GM12891 (cell line): ENCODE measurements around the gene TMEM139.
A peak's percentile ranks its signal among the peaks of the same experiment; 100 is the strongest.

Source experiments
- DNase-seq: peaks from one replicate; pipeline ENCODE4 v3.0.0; 2011; ENCODE audit warnings: low spot score; ENCODE audit not compliant: insufficient read length
- FAIRE-seq: peaks from 2 replicates; lab custom pipeline; 2011; peaks lifted over from hg19 to GRCh38; lab: Jason Lieb, UNC
- PAX5 ChIP-seq: IDR thresholded peaks from 2 replicates; pipeline ENCODE4 v1.6.1; 2011; ENCODE audit warnings: low read length, moderate library complexity, mild to moderate bottlenecking; ENCODE audit not compliant: insufficient read depth, severe bottlenecking
- POLR2A ChIP-seq: IDR thresholded peaks from 2 replicates; pipeline ENCODE4 v1.6.1; 2011; ENCODE audit warnings: low read depth, low read length, control low read depth
- POLR2AphosphoS5 ChIP-seq: IDR thresholded peaks from 2 replicates; pipeline ENCODE4 v1.6.1; 2011; ENCODE audit warnings: low read depth, low read length, control low read depth
- POU2F2 ChIP-seq: IDR thresholded peaks from 2 replicates; pipeline ENCODE4 v1.6.1; 2011; ENCODE audit warnings: low read depth, mild to moderate bottlenecking, control low read depth, low read length, moderate library complexity
- SPI1 ChIP-seq: IDR thresholded peaks from 2 replicates; pipeline ENCODE4 v1.6.1; 2011; ENCODE audit warnings: low read depth, low read length, control low read depth
- TAF1 ChIP-seq: IDR thresholded peaks from 2 replicates; pipeline ENCODE4 v1.6.1; 2011; ENCODE audit warnings: low read depth, low read length, control low read depth

The TMEM139 gene

DNA sequence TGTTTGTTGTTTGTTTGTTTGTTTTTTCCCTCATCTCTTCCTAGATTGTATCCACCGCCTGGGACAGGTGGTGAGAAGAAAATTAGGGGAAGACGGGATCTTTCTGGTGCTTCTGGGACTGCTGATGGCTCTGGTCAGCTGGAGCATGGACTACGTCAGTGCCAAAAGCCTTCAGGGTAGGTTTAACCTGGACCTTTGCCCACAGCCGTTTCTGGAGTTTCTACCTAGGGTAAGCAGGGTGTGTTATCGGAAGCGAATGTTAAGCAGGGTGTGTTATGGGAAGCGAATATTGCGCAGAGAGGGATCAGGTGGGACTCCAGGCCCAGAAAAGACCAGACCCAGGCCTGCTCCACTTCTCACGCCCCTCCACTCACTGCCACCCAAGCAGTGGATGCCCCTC, 35.9 kb downstream of the TMEM139 start:
- FAIRE-seq, result no peak
- DNase-seq, result no peak
- TF ChIP-seq POLR2A (no peak), SPI1 (no peak), TAF1 (no peak), POLR2AphosphoS5 (no peak), POU2F2 (no peak)

DNA sequence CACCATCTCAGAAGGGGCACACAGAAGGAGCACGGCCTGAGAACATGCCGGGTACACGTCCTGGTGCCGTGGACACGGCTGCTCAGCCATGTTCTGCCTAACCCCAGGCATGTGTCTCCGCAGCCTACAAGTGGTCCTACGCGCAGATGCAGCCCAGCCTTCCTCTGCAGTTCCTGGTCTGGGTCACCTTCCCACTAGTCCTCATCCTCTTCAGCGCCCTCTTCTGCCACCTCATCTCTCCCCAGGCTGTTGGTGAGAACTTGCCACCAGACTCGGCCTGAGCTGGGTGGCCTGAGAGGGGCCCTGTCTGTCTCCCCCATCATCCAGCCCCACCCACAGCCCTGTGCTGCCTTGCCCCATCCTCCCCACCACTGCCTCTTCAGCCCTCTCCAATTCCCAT, 36.5 kb downstream of the TMEM139 start:
- no peak for FAIRE-seq
- TF ChIP-seq PAX5 (no peak), SPI1 (no peak), POLR2A (no peak), TAF1 (no peak), POU2F2 (no peak), POLR2AphosphoS5 (no peak)
- DNase-seq, result no peak

DNA sequence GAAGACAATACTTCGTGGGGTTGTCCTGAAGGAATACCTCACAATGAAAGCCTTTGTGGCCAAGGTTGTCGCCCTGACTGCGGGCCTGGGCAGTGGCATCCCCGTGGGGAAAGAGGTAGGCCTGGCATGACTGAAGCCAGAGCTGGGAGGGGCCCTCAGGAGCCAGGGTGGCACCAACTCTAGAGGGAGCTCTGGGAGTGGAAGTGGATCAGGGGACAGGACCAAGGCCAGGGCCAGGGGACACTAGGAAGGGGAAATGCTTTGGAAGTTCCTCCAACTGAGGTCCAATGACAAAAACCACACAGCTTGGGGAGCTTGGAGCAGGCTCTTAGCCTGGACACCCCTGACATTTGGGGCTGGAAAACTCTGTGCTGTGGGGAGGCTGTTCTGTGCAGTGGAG, 37.0 kb downstream of the TMEM139 start:
- DNase-seq, result no peak
- no peak for TF ChIP-seq POLR2AphosphoS5
- no peak for TF ChIP-seq POLR2A
- no peak for TF ChIP-seq SPI1
- no peak for TF ChIP-seq TAF1
- TF ChIP-seq PAX5, result no peak
- no peak for TF ChIP-seq POU2F2
- no peak for FAIRE-seq

DNA sequence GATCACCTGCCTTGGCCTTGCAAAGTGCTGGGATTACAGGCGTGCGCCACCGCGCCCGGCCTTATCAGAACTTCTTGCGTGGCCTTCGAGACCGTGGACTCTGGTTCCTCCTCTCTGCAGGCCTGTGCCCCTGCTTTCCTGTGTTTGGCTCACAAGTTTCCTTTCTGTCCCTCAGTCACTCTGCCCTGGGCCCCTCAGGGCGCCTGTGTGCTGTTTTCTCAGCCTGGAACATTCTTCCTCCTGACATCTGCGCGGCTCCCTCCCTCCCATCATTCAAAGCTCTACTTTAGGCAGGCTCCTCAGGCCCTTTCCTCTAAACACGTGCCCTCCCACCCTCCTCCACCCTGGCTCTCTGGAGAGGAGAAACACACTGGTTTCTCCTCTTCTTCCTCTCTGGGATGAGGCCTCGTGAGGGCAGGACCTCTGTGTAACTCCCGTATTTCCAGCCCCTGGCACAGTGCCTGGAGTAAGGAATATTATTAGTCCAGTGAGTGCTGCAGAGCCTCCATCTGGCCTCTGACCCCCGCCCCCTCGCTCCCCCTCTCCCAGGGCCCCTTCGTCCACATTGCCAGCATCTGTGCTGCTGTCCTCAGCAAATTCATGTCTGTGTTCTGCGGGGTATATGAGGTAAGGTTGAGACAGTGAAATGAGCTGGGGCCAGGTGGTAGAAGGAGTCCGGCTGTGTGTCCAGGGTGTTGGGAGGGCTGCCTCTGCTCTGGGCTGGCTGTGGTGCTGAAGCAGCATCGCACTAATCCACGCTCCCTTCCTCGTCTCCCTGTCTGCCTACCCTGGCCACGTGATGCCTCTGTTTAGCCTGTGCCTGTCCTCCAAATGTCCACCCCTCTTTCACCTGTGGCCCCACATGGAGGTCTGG, 38.2 kb downstream of the TMEM139 start:
- DNase-seq (no peak), FAIRE-seq (no peak)
- no peak for TF ChIP-seq POLR2A
- no peak for TF ChIP-seq SPI1
- no peak for TF ChIP-seq POLR2AphosphoS5
- TF ChIP-seq TAF1, result no peak
- no peak for TF ChIP-seq PAX5
- no peak for TF ChIP-seq POU2F2

DNA sequence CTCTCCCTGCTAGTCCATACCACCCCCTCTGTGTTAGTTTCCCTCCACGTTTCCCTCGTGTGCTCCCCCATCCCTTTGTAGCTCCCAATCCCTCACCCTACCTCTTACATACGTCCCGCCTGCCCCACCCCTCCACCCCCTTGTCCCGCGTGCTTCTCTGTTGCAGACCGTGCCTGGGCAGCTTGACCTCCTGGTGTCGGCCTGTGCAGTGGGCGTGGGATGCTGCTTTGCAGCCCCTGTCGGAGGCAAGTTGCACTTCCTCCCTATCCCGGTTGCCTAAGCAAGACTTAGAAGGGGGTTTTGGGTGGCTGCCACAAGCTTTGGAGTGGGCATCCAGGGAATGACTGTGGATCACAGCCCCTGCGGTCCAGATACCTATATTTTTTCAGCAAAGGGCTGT, 38.9 kb downstream of the TMEM139 start:
- FAIRE-seq (no peak), DNase-seq (no peak)
- TF ChIP-seq SPI1, result peak; percentile 47
- TF ChIP-seq POLR2AphosphoS5, result no peak
- TF ChIP-seq POU2F2, result no peak

DNA sequence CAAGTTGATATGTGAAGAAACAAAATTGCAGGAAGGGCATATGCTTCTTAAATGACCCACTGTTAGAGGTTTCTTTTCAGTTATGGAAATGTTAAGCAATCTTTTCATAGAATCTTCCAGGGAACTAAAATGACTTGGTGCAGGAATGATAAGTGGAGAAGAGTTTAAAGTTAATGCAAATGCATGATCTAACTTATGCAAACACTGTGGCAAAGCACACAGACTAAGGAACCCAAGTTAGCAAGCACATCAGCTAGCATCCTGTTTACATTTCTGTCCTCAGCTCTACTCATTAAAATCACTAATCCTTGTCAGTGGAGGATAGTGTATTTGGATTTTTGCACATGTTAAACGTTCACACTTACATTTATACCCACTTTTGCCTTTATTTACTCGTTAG, 40.5 kb downstream of the TMEM139 start:
- DNase-seq (no peak), FAIRE-seq (peak; percentile 75)
- TF ChIP-seq POU2F2, result peak; percentile 76
- TF ChIP-seq TAF1, result no peak

DNA sequence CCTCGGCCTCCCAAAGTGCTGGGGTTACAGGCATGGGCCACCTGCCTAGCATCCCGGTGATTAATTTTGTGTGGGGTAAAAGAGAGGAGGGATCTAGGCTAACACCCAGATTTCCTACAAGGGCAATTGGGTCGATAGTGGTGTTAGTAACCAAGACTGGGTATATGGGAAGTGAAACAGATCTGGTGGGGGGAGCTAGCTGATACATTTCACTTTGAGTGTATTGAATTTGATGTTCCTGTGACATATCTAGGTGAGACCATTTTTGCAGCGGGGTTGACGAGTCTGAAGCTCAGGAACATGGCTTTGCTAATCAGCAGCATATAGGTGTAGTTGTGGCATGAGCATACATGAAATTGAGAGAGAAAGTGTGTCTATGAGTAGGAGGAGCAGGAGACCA, 43.1 kb downstream of the TMEM139 start:
- TF ChIP-seq POLR2AphosphoS5, result no peak
- peak; percentile 82 for TF ChIP-seq SPI1
- DNase-seq, result no peak
- no peak for FAIRE-seq

DNA sequence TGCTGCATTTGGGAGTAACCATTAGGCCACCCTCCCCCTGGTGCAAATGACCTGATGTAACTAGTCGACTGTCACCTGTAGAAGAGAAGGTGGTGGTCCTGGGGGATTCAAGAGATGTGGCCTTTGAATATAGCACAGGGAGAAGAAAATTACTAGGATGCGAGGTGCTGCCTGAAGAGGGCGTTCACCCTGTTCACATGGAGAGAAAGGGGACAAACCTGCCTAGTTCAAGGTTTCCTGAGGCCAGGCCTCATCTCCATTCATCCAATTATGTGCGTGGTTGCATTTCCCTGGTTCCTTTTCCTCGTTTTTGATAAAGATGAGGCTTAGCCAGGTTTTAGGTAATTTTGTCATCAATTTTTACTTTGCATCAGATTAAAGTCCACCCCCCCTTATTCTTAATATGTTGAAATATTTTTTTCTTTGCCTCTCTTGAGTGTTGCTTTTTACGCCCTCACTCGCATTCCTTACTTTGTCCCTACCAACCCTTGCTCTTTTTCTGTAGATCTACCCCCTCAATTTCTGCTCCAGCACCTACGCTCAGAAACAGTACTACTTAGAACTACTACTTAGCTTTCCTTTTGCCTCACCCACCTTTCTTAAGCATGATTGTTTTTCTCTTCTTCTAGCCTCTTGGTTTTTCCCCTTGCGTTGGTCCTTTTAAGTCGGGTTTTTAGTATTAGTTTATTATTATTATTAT, 44.9 kb downstream of the TMEM139 start:
- no peak for DNase-seq
- no peak for TF ChIP-seq SPI1
- no peak for TF ChIP-seq POU2F2
- no peak for TF ChIP-seq TAF1
- no peak for TF ChIP-seq POLR2AphosphoS5
- TF ChIP-seq PAX5, result no peak
- no peak for TF ChIP-seq POLR2A
- FAIRE-seq, result no peak

DNA sequence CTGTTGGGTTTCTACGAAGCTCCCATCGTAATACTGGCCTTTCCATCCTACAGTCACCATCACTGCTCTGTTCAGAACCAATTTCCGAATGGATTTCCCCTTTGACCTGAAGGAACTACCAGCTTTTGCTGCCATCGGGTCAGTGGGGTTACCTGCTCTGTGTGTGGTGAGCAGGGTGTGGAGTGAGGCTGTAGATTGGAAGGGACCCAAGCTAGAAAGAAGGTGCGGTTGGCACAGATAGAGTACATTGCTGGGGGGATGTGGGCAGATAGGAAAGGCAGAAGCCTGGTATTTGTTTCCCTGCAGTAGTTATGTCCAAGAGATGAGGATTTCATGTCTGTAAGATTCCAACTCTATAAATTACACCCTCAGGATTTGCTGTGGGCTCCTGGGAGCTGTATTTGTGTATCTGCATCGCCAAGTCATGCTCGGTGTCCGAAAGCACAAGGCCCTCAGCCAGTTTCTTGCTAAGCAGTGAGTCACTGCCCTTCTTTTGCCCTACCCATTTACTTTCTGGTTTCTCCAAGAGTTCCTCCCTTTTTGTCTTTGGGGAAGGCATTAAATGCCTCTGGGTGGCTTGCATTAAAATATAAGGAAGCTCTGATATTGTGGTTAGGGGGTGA, 46.5 kb downstream of the TMEM139 start:
- DNase-seq (no peak), FAIRE-seq (no peak)
- no peak for TF ChIP-seq SPI1
- TF ChIP-seq POU2F2, result no peak

DNA sequence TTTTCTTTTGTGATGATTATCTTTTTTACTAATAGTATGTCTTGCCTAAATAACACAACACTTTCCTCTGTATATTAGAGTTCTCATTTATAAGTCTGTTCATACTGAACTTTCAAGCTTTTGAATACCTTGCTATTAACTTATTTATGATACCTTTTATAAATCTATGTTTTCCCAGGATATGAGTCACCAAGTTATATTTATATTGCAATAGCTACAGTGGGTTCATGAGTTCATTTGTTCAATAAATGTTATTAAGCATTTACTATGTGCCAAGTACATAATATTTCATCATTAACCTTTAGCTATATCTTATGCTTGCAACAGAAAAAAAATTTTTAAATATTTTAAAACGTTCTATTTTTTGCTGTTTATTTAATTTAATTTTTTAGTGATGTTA, 49.5 kb downstream of the TMEM139 start:
- FAIRE-seq (no peak), DNase-seq (no peak)
- TF ChIP-seq POLR2A (no peak), POLR2AphosphoS5 (no peak), TAF1 (no peak)

DNA sequence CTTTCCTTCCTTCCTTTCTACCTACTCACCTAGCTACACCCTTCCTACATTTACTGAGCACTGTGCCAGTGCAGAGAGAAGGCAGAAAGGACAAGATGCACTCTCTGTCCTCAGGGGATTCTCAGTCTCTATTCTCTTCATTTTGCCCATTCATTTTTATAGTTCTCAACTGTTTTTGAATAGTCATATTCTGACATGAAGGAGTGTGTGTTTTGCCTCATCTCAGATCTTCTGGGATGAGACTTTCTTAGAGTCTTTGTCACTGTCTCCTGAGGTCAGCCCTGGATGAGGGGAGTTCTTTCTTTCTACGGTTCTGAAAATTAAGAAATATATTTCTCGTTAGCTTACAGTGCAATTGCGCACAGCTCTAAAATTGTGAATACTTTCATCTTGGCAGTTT, 52.5 kb downstream of the TMEM139 start:
- FAIRE-seq, result no peak
- TF ChIP-seq PAX5 (no peak), POLR2AphosphoS5 (no peak), POLR2A (no peak), POU2F2 (no peak), TAF1 (no peak), SPI1 (no peak)
- no peak for DNase-seq
